ENCODE results near the gene CT47C1.

CT47C1 gene

GRCh38 chrX:119075270-119076025, 2.7 kb downstream of the CT47C1 start:
- DNase-seq = no peak

DNA sequence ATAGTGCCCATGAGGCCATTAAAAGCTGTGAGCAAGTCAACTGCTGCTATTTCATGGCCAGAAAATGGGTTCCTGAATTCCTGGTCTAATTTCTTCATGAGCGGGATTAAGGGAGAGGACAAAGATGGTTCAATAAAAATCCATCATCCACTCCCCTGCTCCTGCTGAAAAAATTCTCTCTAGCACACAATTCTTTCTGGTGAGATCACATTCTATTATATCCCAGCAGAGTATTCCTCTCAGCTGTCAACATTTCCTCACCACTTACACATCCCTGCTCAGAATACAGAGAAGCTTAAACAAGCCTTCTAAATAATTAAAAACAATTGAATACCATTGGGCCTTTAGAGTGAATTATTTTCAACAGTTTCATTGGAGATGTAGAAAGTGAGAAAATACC, 9.5 kb downstream of the CT47C1 start:
- DNase-seq = no peak

DNA sequence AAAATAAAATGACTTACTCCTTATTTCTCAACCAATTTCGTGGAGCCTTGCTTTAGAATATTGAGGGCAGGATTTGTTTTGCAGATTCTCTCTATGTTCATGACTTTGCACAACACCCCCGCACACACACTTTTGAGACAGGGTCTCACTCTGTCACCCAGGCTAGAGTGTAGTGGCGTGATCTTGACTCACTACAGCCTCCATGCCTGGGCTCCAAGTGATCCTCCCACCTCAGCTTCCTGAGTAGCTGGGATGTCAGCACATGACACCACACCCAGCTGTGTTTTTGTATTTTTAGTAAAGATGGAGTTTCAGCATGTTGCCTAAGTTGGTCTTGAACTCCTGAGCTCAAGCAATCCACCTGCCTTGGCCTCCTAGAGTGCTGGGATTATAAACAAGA, 12.0 kb downstream of the CT47C1 start:
- no peak for DNase-seq

GRCh38 chrX:119087121-119087520, 14.3 kb downstream of the CT47C1 start:
- no peak for DNase-seq

GRCh38 chrX:119089619-119090018, 16.8 kb downstream of the CT47C1 start:
- DNase-seq = no peak

- no peak for DNase-seq
Observed at GRCh38 chrX:119090627-119091026, 17.8 kb downstream of the CT47C1 start.

DNA sequence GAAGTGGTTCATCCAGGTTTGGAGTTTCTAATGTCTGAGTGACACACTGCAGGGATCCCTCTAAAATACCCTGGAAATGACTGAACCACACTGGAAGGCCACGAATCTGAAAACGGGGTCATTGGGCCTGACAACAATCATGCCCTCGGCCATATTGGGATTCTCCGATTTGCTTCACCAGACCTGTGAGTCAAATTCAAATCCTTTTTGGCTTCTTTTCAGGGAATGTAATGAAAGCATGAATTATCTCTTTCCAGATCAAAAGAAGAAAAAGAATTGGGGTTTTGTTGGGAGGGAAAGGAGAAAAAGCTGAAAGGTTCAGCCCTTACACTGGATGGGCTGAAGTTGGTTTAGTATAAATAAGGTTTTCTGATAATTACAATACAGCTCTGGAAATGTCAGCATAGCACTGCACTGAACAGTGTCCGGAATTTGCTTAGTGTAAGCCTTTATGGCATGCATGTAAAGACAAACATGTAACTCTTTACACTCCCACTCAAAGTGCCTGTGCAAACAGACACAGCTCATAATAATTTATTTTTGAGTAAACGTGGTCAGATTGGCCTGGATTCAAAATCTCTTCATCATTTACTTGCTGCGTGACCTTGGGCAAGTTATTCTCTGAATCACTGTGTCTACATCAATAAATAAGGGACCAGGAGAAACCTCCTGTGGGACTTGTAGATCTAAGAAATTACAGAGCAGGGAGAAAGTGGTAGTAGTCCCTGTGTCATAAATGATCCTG, 21.4 kb downstream of the CT47C1 start:
- no peak for DNase-seq

GRCh38 chrX:119094819-119095218, 22.0 kb downstream of the CT47C1 start:
- no peak for DNase-seq

GRCh38 chrX:119095936-119096335, 23.1 kb downstream of the CT47C1 start:
- no peak for DNase-seq

DNA sequence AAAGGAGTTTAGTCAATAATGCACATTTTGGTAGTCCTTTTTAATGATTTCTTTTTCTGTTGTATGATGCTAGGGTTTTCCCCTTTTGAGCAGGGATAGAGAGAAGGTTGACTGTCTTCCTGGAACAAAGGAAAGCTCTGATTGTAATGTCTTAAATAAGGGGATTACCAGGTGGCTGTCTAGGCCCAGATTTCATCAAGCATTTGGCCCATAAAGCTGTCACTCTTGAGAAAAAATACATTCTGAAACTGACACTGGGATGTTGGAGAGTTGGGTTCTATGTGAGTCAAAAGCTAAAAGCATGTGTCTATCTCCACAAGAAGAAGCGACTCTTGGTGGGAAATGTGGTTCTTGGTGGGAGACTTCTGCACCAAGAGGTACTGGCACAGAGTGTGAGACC, 28.4 kb downstream of the CT47C1 start:
- no peak for DNase-seq

DNA sequence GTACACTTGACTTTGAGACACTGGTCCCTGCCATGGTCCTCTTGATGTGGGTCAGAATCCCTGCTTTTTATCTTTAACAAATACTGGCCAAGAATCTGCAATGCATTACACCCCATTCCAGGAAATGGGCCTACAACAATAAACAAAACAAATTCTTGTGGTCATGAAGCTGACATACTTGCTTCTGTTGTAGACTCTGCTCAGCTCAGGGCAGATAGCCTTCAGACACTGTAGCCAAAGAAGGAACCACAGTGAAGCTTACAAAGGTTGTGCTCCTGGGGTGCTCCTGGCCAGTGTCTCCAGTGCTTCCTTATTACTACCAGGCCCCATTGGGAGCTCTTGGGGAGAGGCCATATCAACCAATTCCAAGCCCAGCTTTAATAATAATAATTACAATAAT, 33.0 kb downstream of the CT47C1 start:
- no peak for DNase-seq

DNA sequence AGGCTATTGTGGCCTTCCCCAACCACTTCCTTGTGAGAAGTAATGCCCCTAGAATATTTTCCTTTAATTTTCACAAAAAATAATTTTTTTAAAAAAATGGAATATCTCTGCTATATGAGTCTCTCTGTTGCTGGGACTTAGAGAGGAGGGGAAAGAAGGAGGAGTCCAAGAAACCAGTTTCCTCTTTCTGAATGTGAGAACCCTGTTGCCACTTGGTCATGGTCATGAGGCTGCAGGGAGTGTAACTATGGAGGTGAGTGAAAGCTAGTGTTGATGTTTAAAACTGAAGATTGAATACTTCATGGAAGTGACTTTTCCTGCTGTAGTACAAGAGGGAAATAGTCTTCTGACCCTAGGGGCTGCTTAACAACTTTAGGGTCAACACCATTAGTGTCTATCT, 34.4 kb downstream of the CT47C1 start:
- DNase-seq = no peak

GRCh38 chrX:119118780-119119395, 46.1 kb downstream of the CT47C1 start:
- DNase-seq = peak; percentile 79

DNA sequence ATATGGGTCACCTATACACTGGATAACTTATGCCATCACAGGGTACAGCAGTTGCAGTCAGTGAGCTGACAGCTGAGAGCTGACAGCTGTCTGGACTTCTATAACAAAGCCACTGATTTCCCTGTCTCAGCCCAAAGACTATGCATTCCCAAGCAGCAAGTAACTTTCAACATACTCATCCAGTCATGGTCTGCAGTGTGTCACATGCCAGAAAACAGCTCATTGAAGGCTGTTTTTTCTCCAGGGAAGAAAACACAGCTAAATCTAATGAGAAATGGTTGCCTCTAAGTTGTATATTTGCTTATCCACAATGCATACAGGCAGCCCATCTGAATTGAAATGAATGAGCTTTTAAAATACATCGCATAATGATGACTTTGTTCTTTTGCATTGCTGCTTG, 48.5 kb downstream of the CT47C1 start:
- DNase-seq = peak; percentile 30

Data from eye (tissue), 1 donor.